Loucy (cell line): ENCODE data around the gene INPP5J.

ENCODE experiments used
- EZH2phosphoT487 ChIP-seq: fragments of 200-600 bp; IDR thresholded peaks from 2 replicates; pipeline ENCODE4 v1.6.1; 2018; ENCODE audit warnings: antibody characterized with exemption, mild to moderate bottlenecking, moderate library complexity, borderline replicate concordance
- TF ChIP-seq, protein P1 (sequence below): fragments of 200-600 bp; sonication (generic); conservative IDR thresholded peaks from 2 replicates; pipeline ENCODE4 v1.5.1; 2014; ENCODE audit warnings: mild to moderate bottlenecking, antibody characterized with exemption, low read length

DNA sequence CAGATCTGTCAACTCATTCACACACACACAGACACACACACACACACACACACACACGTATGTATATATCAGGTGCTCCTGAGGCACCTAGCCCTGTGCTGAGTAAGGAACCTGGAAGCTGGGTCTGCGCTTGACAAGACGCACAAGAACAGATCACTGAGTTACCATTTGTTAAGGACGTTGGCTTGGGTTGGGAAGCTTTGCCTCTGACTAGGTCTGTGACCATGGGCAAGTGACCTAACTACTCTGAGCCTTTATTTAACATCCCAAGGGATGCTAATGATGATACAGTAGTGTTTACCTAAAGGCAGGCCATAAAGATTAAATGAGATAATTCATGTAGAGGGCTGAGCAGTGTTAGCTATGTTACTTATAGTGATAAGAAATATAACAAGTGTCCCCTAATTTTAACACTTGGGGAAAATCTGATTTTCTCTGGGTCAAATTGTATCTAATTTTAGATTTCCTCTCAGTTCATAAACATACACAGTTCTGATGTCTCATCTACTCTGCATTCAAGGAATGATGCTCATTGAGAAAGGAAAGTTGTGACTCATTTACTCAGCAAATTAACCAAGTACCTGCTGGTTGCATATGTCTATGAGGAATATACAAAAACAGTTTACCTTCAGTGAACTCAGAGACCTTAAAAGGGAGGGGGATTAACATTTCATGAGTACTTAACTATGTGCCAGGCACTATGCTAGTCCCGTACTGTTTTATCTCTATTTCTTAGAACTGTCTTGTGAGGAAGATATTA lies 50.8 kb downstream of the INPP5J start:
- TF ChIP-seq, protein P1, sequence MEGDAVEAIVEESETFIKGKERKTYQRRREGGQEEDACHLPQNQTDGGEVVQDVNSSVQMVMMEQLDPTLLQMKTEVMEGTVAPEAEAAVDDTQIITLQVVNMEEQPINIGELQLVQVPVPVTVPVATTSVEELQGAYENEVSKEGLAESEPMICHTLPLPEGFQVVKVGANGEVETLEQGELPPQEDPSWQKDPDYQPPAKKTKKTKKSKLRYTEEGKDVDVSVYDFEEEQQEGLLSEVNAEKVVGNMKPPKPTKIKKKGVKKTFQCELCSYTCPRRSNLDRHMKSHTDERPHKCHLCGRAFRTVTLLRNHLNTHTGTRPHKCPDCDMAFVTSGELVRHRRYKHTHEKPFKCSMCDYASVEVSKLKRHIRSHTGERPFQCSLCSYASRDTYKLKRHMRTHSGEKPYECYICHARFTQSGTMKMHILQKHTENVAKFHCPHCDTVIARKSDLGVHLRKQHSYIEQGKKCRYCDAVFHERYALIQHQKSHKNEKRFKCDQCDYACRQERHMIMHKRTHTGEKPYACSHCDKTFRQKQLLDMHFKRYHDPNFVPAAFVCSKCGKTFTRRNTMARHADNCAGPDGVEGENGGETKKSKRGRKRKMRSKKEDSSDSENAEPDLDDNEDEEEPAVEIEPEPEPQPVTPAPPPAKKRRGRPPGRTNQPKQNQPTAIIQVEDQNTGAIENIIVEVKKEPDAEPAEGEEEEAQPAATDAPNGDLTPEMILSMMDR, result no peak
- no peak for TF ChIP-seq EZH2phosphoT487
